ENCODE data around the gene NEMF.
"Not testable (repeated sequence)": the region's sequence is repeated elsewhere in the genome, so short reads cannot be mapped to it uniquely, and the experiment has no call there.

NEMF gene

GRCh38 chr14:49879646-49880204, 27.1 kb upstream of the NEMF start:
- peak; percentile 74 for DNase-seq

- DNase-seq, result no peak
Observed at GRCh38 chr14:49876563-49877127, 24.1 kb upstream of the NEMF start.

- DNase-seq, result no peak
Observed at GRCh38 chr14:49875640-49876198, 23.1 kb upstream of the NEMF start.

- DNase-seq, result not testable (repeated sequence)
Observed at GRCh38 chr14:49873548-49873947, 21.0 kb upstream of the NEMF start.

GRCh38 chr14:49870908-49871307, 18.3 kb upstream of the NEMF start:
- no peak for DNase-seq

GRCh38 chr14:49868720-49869114, 16.1 kb upstream of the NEMF start:
- no peak for DNase-seq

- peak; percentile 96 for DNase-seq
Observed at GRCh38 chr14:49867831-49868719, 15.5 kb upstream of the NEMF start.

GRCh38 chr14:49865431-49865859, 12.9 kb upstream of the NEMF start:
- DNase-seq, result peak; percentile 78

GRCh38 chr14:49863487-49864281, 11.1 kb upstream of the NEMF start:
- DNase-seq, result peak; percentile 43

GRCh38 chr14:49862089-49862673, 9.6 kb upstream of the NEMF start:
- DNase-seq, result peak; percentile 81

- DNase-seq, result peak; percentile 60
Observed at GRCh38 chr14:49861699-49862088, 9.1 kb upstream of the NEMF start.

- DNase-seq, result no peak
Observed at GRCh38 chr14:49860988-49861698, 8.6 kb upstream of the NEMF start.

- no peak for DNase-seq
Observed at GRCh38 chr14:49858383-49858782, 5.8 kb upstream of the NEMF start.

- no peak for DNase-seq
Observed at GRCh38 chr14:49857427-49858003, 4.9 kb upstream of the NEMF start.

GRCh38 chr14:49853572-49854375, 1.2 kb upstream of the NEMF start:
- DNase-seq, result peak; percentile 93

- no peak for DNase-seq
Observed at GRCh38 chr14:49853158-49853477, 530 bp upstream of the NEMF start.

- DNase-seq, result no peak
Observed at GRCh38 chr14:49851813-49852212, 775 bp downstream of the NEMF start.

- DNase-seq, result peak; percentile 3
Observed at GRCh38 chr14:49849213-49849847, 3.3 kb downstream of the NEMF start.

GRCh38 chr14:49828640-49829039, 23.9 kb downstream of the NEMF start:
- no peak for DNase-seq

GRCh38 chr14:49820176-49820575, 32.4 kb downstream of the NEMF start:
- DNase-seq, result no peak

Measured in DMS53 (cell line).